ENCODE results near the gene MRPS21. TPM values are rescaled to one million over a fixed set of nuclear protein-coding genes. Genes with fewer than 3 reads are reported as not detected.

MRPS21 gene
- total and polyA plus RNA-seq, 2 of the 8 experiments (the other 6 are each of a cell fraction or from before 2014, with no cell fraction given), result 81.9 to 99.8 TPM

DNA sequence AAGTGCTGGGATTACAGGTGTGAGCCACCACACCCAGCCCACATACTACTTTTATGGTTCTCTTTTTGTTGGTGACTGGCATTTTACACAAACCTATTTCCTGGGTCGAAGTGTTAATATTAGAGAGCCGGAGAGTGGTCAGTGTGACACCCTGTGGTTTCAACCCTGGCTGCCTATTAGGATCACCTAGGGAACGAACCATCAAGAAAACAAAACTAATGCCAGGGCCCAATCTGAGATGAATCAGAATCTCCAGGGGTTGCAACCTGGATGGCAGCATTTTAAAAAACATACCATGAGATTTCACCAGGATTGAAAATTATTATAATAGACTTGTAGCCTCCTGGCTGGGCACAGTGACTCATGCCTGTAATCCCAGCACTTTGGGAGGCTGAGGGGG lies 6.1 kb downstream of the MRPS21 start:
- H3K9me3 ChIP-seq (ENCODE audit: insufficient read depth in 2 of 2, low read depth in 1 of 2, low read length in 1 of 2), result no peaks in the 10 kb centered on the region
- no peak overlapping the region for H3K14ac ChIP-seq (ENCODE audit: insufficient read length)
- H3K27me3 ChIP-seq (replicated peaks in 1 of 4; ENCODE audit: control insufficient read depth in 3 of 4, extremely low read depth in 1 of 4, insufficient read depth in 3 of 4, low read length in 3 of 4), result no peaks in the 10 kb centered on the region
- H2BK120ac ChIP-seq (replicated peaks; ENCODE audit: low read depth, low read length), result no peak overlapping the region
- H3K23me2 ChIP-seq (ENCODE audit: low read depth, low read length), result no peaks in the 10 kb centered on the region
- no peak overlapping the region for H3K23ac ChIP-seq (ENCODE audit: insufficient read length)
- H3K79me2 ChIP-seq (ENCODE audit: control insufficient read depth in 1 of 2, insufficient read depth in 2 of 2, low read length in 2 of 2), result peaks cover 0 to 37% of the 10 kb centered on the region in 2 experiments; a peak in 2 of 4 replicates
- no peak overlapping the region for H2BK12ac ChIP-seq (ENCODE audit: low read depth, low read length)
- H3K79me1 ChIP-seq (ENCODE audit: low read depth, low read length), result no peaks in the 10 kb centered on the region
- no peak overlapping the region for H2BK5ac ChIP-seq (ENCODE audit: low read depth, low read length)
- H3K27ac ChIP-seq (ENCODE audit: low read depth, low read length), result no peak overlapping the region
- H3K56ac ChIP-seq (replicated peaks; ENCODE audit: insufficient read length, low read depth, low read length), result no peak overlapping the region
- POLR2A ChIA-PET (ENCODE audit: partially characterized antibody), result interaction anchor here (1.5 to 4.5 kb wide), 6 partner anchors 8 to 40 kb away, joined by 5 to 25 read pairs (median 8); no protein-coding TSS in a partner anchor
- no peak overlapping the region for H2BK20ac ChIP-seq (ENCODE audit: low read length)
- H3K36me3 ChIP-seq (ENCODE audit: control insufficient read depth in 2 of 4, insufficient read depth in 4 of 4, low read length in 3 of 4), result peaks cover 15 to 68% (median 32%) of the 10 kb centered on the region in 4 experiments; a peak in 7 of 8 replicates
- FAIRE-seq (no peak), DNase-seq (ENCODE audit: low read depth in 1 of 2, low spot score in 2 of 2) (no peak)
- H4K20me1 ChIP-seq (replicated peaks in 1 of 2; ENCODE audit: control insufficient read depth in 1 of 2, insufficient read depth in 2 of 2, low read length in 2 of 2), result peaks cover 0 to 2% of the 10 kb centered on the region in 2 experiments
- H2AFZ ChIP-seq (ENCODE audit: low read length), result no peak overlapping the region
- H2AK5ac ChIP-seq (ENCODE audit: low read depth, low read length), result no peak overlapping the region
- H3K4me1 ChIP-seq (replicated peaks in 1 of 4; ENCODE audit: control insufficient read depth in 3 of 4, insufficient read depth in 4 of 4, low read length in 3 of 4), result peaks cover 5 to 14% (median 6%) of the 10 kb centered on the region in 4 experiments; a peak in 5 of 7 replicates
- H4K5ac ChIP-seq (ENCODE audit: insufficient read length, low read depth, low read length), result no peak overlapping the region
- H3K9ac ChIP-seq (replicated peaks in 1 of 4; ENCODE audit: extremely low read depth in 1 of 4, low read depth in 3 of 4, low read length in 3 of 4), result no peak overlapping the region
- no peak overlapping the region for H4K91ac ChIP-seq (replicated peaks; ENCODE audit: insufficient read length, low read length)
- H3K4me3 ChIP-seq (ENCODE audit: extremely low read depth in 1 of 4, insufficient read depth in 2 of 4, low read depth in 3 of 4, low read length in 4 of 4), result no peak overlapping the region
- H3K4ac ChIP-seq (replicated peaks; ENCODE audit: insufficient read length, low read depth, low read length), result no peak overlapping the region
- no peak overlapping the region for H4K8ac ChIP-seq (ENCODE audit: extremely low read depth, insufficient read depth, low read length)
- no peak overlapping the region for H2BK15ac ChIP-seq (ENCODE audit: low read length)
- 87% methylated on average over 3 of the region's 3 CpGs; no CpG with 5 or more reads in 1 of the 2 experiments for WGBS, 2 experiments (ENCODE audit: extremely low coverage in 1 of 2, insufficient coverage in 1 of 2, insufficient read length in 1 of 2, insufficient replicate concordance in 2 of 2, low coverage in 1 of 2, low lambda C conversion rate in 2 of 2, missing lambda C conversion rate in 1 of 2)
- no peak for TF ChIP-seq BRCA1 (IDR thresholded peaks at IDR 0.05; ENCODE audit: low read depth, low read length)
- TF ChIP-seq, protein P1, sequence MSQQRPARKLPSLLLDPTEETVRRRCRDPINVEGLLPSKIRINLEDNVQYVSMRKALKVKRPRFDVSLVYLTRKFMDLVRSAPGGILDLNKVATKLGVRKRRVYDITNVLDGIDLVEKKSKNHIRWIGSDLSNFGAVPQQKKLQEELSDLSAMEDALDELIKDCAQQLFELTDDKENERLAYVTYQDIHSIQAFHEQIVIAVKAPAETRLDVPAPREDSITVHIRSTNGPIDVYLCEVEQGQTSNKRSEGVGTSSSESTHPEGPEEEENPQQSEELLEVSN (IDR thresholded peaks at IDR 0.05), result no peak
- no peak overlapping the region for H3K18ac ChIP-seq (ENCODE audit: extremely low read depth, low read length)
- H3K4me2 ChIP-seq (ENCODE audit: insufficient read depth in 1 of 2, low read depth in 2 of 2, low read length in 2 of 2), result no peak overlapping the region
- CTCF ChIA-PET (ENCODE audit: partially characterized antibody), result no interaction called here

All from H1 (cell line).